HUDEP-2 (cell line): ENCODE measurements around the gene LRRC37B.
A peak's percentile ranks its signal among the peaks of the same experiment; 100 is the strongest.
"Not testable (repeated sequence)": the region's sequence is repeated elsewhere in the genome, so short reads cannot be mapped to it uniquely, and the experiment has no call there.

Experiments used
- DNase-seq, 76 experiments: peaks; one replicate each; lab custom pipeline; 2025; ENCODE audit not compliant: unreplicated experiment in 76 of 76; lab: John Stamatoyannopoulos, UW

LRRC37B gene

DNA sequence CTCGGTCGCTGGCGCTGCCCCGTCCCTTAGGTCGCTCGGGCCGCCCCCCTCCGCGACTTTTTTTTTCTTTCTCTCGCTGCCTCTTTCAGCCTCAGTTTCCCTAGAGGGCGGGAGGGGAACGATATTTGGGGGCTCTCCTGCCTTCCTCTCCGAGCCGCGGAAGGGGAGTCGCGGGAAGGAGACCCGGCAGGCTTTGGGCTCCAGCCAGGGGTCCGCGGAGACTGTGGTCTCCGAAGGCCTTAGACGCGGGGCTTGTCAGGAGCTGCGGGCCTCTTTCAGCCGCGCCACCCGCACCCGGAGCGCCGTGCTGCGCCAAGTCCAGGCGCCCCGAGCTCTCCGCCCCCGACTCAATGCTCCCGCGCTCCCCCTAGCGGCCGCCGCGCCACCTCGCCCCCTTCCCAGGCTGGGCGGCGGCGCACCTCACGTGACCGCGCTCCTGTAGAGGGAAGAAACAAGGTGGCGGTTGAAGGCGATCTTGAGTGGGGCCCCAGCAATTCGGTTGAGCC is at the start of gene LRRC37B:
Gene LRRC37B (plus strand): TSS at position 427 of the 506 bp plus-strand sequence. CDS start 14,010 bp downstream, outside the sequence.
- DNase-seq = peak in 72 of 76 experiments; percentile 14 to 90 (median 78)

- not testable (repeated sequence) for DNase-seq
These were observed 43.1 kb upstream of the LRRC37B start for GRCh38 chr17:31964131-31964530.

DNA sequence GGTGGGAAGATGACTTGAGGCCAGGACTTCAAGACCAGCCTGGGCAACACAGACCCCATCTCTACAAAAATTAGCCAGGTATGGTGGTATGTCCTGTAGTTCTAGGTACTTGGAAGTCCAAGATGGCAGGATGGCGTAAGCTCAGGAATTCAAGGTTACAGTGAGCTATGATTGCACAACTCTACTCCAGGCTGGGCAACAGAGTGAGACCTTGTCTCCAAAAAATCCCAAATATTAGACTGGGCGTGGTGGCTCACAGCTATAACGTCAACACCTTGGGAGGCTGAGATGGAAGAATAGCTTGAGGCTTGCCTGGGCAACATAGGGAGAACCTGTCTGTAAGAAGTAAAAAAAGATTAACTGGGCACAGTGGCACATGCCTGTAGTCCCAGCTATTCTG is 39.5 kb upstream of the LRRC37B start:
- DNase-seq = no peak

GRCh38 chr17:31970416-31970815 is 36.8 kb upstream of the LRRC37B start:
- not testable (repeated sequence) for DNase-seq

DNA sequence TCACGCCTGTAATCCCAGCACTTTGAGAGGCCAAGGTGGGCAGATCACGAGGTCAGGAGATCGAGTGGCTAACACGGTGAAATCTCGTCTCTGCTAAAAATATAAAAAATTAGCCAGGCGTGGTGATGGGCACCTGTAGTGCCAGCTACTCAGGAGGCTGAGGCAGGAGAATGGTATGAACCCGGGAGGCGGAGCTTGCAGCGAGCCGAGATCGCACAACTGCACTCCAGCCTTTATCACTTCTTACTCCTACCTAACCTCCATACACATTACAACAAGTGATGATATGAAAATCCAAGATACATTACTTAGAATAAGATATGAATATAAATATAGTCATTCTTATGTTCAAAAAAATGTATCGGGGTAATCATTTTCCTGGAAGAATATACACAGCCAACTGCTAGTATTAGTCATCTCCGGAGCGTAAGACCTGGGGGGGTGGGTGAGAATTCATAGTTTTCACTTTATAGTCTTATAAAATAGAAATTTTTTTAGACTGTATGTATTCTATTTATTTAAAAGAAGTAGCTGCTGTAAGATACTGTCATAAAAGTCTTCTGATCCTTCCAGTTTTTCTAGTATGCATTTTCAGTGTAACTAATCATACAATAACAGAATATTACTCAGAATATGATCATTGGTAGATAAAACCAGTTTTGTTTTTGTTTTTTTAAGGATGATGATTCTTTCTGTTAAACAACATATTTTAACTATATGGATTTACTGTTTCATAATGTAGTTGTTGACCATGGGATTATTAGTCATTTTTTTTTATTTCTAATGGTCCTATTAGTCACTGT is 32.7 kb upstream of the LRRC37B start:
- not testable (repeated sequence) for DNase-seq

GRCh38 chr17:31975391-31975790 is 31.8 kb upstream of the LRRC37B start:
- DNase-seq = not testable (repeated sequence)

DNA sequence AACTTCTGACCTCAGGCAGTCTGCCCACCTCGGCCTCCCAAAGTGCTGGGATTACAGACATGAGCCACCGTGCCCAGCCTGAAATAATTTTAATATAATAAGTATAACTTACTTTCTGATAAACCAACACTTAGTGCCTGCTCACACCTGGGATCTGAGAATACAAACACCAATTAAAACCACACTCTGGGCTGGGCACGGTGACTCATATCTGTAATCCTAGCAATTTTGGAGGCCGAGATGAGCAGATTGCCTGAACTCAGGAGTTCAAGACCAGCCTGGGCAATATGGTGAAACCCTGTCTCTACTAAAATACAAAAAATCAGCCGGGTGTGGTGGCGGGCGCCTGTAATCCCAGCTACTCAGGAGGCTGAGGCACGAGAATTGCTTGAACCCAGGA is 15.4 kb upstream of the LRRC37B start:
- DNase-seq = not testable (repeated sequence)

DNA sequence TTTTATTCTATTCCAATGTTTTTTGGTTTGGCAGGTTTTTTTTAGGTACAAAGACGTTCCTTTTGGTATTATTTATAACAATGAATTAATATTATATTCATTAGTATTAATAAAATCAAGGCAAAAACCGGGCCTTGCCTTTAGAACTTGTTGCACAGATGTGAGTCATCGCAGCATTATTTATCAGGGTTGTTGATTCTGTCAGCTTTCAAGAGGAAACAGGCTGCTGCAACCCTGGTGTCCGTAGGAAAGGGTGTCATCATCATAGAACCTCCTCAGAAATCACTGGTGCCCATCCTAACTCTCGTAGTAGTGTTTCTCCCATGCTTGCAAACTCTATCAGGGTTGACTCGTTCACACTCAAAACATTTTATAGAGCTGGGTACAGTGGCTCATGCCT is 10.2 kb upstream of the LRRC37B start:
- DNase-seq = no peak

DNA sequence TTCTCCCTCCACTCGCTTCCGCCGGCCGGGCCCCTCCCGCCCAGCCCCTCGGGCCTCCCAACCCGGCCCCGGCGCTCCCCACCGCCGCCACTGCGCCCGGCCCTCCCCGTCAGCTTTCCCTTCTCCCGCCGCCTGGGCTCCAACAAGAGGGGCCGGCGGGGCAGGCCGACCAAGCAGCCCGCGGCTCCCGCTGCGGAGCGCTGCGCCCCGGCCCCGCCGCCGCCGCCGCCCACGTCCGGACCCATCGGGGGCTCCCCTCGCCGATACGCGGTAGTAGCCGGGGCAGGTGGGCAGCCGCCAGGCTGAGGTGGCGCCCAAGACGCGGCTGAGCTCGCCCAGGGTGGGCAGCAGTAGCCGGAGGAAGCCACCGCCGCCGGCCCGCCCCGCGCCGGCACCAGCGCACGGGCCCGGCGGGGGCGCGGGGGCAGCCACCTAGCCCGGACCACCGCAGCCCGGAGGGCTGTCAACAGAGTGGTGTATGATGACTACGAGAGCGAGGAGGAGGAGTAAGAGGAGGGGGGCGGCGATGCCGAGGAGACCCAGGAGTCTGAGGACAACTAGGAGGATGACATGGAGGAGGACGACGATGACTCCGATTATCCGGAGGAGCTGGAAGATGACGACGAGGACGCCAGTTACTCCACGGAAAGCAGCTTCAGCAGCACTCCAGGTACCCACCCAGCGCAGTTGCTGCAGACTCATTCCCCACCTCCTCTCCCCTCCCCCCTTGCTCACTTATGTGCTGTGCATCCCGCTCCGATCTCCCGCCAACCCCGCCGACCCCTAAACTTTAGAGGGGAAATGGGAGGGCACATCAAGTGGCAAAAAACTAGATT is 498 bp downstream of the LRRC37B start:
- DNase-seq = peak in 36 of 76 experiments; percentile 2 to 38 (median 18)

DNA sequence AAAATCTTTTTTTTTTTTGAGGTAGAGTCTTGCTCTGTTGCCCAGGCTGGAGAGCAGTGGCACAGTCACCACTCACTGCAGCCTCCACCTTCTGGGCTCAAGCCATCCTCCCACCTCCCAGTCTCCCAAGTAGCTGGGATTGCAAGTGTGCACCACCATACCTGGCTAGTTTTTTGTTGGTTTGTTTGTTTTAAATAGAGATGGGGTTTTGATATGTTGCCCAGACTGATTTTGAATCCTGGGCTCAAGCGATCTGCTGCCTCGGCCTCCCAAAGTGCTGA is 2.0 kb downstream of the LRRC37B start:
- no peak for DNase-seq

DNA sequence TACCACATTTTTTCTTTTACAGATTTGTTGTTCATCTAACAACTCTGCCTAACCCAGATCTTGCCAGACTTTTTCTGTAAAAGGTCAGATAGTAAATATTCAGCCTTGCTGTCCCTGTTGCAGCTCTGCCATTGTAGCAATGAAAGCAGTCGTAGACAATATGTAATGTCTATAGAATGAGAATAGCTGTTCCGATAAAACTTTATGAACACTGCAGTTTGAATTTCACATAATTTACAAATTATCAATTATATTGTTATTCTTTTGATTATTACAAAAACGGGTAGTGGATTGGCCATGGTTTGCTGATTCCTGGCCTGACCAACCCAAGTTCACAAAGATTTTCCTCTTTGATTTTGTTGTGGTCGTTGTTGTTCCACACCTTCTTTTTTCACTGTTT is 2.9 kb downstream of the LRRC37B start:
- DNase-seq = no peak

GRCh38 chr17:32015245-32016013 is 8.2 kb downstream of the LRRC37B start:
- DNase-seq = no peak

- DNase-seq = no peak
These were observed 9.0 kb downstream of the LRRC37B start for GRCh38 chr17:32016231-32016630.

- DNase-seq = no peak
These were observed 12.0 kb downstream of the LRRC37B start for GRCh38 chr17:32019228-32019627.

DNA sequence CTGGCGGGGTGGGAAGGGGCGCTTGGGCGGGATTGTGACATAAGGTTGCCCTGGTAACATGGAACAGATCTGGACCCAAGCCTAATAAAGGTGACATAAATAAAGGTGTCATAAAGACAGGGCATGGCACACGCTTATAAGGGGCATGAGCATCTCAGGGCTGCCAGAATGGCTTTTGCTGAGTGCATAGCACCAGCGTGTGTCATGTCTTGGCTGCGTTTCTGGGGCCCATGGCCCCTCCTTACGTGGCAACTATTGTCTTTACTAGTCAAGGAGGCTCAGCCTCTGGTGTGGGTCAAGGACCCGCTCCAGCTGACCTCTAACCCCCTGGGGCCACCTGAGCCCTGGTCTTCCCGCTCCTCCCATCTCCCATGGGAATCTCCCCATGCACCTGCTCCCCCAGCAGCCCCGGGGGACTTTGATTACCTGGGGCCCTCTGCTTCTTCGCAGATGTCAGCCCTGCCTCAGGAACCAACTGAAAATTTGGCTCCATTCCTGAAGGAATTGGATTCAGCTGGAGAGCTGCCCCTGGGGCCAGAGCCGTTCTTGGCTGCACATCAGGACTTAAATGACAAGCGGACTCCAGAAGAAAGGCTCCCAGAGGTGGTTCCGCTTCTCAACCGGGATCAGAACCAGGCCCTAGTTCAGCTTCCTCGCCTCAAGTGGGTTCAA is 13.9 kb downstream of the LRRC37B start:
- DNase-seq = no peak

GRCh38 chr17:32021615-32021955 is 14.4 kb downstream of the LRRC37B start:
- DNase-seq = no peak

GRCh38 chr17:32022554-32022953 is 15.4 kb downstream of the LRRC37B start:
- not testable (repeated sequence) for DNase-seq

DNA sequence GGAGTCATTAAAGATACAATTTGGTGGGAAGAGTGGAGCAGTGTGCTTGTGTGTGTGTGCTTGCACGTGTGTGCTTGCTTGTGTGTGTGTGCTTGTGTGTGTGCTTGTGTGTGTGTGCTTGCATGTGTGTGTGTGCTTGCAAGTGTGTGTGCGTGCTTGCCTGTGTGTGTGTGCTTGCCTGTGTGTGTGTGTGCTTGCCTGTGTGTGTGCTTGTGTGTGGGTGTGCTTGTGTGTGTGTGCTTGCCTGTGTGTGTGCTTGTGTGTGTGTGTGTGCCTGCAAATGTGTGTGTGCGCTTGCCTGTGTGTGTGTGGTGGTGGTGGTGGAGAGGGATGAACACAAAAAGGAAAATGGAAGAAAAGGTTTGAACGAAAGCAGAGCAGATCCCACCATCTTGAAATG is 20.1 kb downstream of the LRRC37B start:
- not testable (repeated sequence) for DNase-seq

- DNase-seq = no peak
These were observed 26.0 kb downstream of the LRRC37B start for GRCh38 chr17:32033223-32033622.

- not testable (repeated sequence) for DNase-seq
These were observed 26.6 kb downstream of the LRRC37B start for GRCh38 chr17:32033812-32034211.
